Testis (tissue), 3 donors: Measurements from ENCODE around the gene VPS54. TPM values are rescaled to one million over a fixed set of nuclear protein-coding genes. Genes with fewer than 3 reads are reported as not detected.
A peak's percentile ranks its signal among the peaks of the same experiment; 100 is the strongest.

Experiments used
- DNase-seq: peaks from one replicate; pipeline ENCODE4 v3.0.0-alpha.2; 2019
- H3K27ac ChIP-seq, 2 donors: fragments of 200-600 bp; sonication (generic); one replicate each; pipeline ENCODE4 v1.5.1; 2019
- H3K27me3 ChIP-seq: fragments of 200-600 bp; sonication (generic); one replicate; pipeline ENCODE4 v1.5.1; 2019
- H3K36me3 ChIP-seq: fragments of 200-600 bp; sonication (generic); one replicate; pipeline ENCODE4 v1.5.1; 2017; ENCODE audit warnings: low read depth; ENCODE audit errors: missing control alignments
- H3K4me1 ChIP-seq: fragments of 200-600 bp; sonication (generic); one replicate; pipeline ENCODE4 v1.5.1; 2019
- H3K4me3 ChIP-seq, 2 donors: fragments of 200-600 bp; sonication (generic); one replicate each; pipeline ENCODE4 v1.5.1; 2017 to 2019
- H3K9me3 ChIP-seq: fragments of 200-600 bp; sonication (generic); one replicate; pipeline ENCODE4 v1.5.1; 2017
- CTCF ChIP-seq, 3 experiments: fragments of 450-650 bp in 2 of 3; fragments of 200-600 bp in 1 of 3; sonication (generic) in 1 of 3; IDR thresholded peaks; one replicate each; pipeline ENCODE4 v1.5.1; 2016 to 2019; ENCODE audit warnings: antibody characterized with exemption in 3 of 3, mild to moderate bottlenecking in 2 of 3, moderate library complexity in 1 of 3
- POLR2A ChIP-seq: fragments of 450-650 bp; IDR thresholded peaks from one replicate; pipeline ENCODE4 v1.6.1; 2017; ENCODE audit warnings: antibody characterized with exemption, mild to moderate bottlenecking, moderate library complexity
- WGBS, 2 donors: methylation state at CpG; one replicate each; pipeline ENCODE4 v1.1.5; 2018; 5-methylcytosine and 5-hydroxymethylcytosine counted together
- intact Hi-C: fragments of 100-400 bp; cut with DNase I; formaldehyde crosslinking; loops from one replicate; pipeline ENCODE4 v1.15.1; 2023; ENCODE audit warnings: low total_unique reads
- polyA plus RNA-seq: library from polyadenylated mRNA; stranded (reverse); fragments of 350-450 nt; fragmentation: Illumina TruSeq; extraction: RNeasy Lipid Tissue Mini Kit (QIAGEN cat#74804); gene quantifications from one replicate; pipeline ENCODE4 v1.2.3, GENCODE V29; 2014; ENCODE audit warnings: low read depth, low replicate concordance; ENCODE audit not compliant: insufficient read depth
- total RNA-seq, 2 donors: library from RNA; depleted of rRNA; stranded (reverse); fragments of >200 nt; gene quantifications; one replicate each; pipeline ENCODE4 v1.2.3, GENCODE V29; 2016

VPS54 gene
- total and polyA plus RNA-seq, 3 donors from 2014 or later, result 26.5 to 28.5 (median 27.4) TPM

- DNase-seq, result no peak
- H3K9me3 ChIP-seq, result no peaks in the 10 kb centered on the region
- H3K36me3 ChIP-seq, result no peaks in the 10 kb centered on the region
- H3K27ac ChIP-seq, result no peak overlapping the region
- WGBS, 2 donors, result 100% methylated on average over 1 of the region's 1 CpG
- TF ChIP-seq CTCF (IDR thresholded peaks at IDR 0.05), result no peak
- TF ChIP-seq POLR2A, result no peak
- intact Hi-C loops, result no loop called here
- H3K4me1 ChIP-seq, result peaks cover 6% of the 10 kb centered on the region
- H3K4me3 ChIP-seq, result no peak overlapping the region
- H3K27me3 ChIP-seq, result no peaks in the 10 kb centered on the region
These were observed 4.6 kb downstream of the VPS54 start for GRCh38 chr2:64014628-64015027.

- Histone ChIP-seq H3K4me3 (no peak overlapping the region), H3K36me3 (no peaks in the 10 kb centered on the region), H3K4me1 (peaks cover 4% of the 10 kb centered on the region), H3K27me3 (no peaks in the 10 kb centered on the region), H3K9me3 (no peaks in the 10 kb centered on the region), H3K27ac (no peak overlapping the region)
- WGBS, 2 donors, result 96 to 98% methylated on average over 2 of the region's 2 CpGs
- intact Hi-C loops, result no loop called here
- no peak for DNase-seq
- TF ChIP-seq CTCF (IDR thresholded peaks at IDR 0.05), result no peak
- no peak for TF ChIP-seq POLR2A
These were observed 6.2 kb downstream of the VPS54 start for GRCh38 chr2:64013053-64013452.

- Histone ChIP-seq H3K27me3 (no peaks in the 10 kb centered on the region), H3K9me3 (no peaks in the 10 kb centered on the region)
- WGBS, 2 donors, result 38 to 54% methylated on average over 2 of the region's 2 CpGs
These were observed 7.1 kb downstream of the VPS54 start for GRCh38 chr2:64012115-64012514.

GRCh38 chr2:64008434-64009009 is 10.7 kb downstream of the VPS54 start:
- Histone ChIP-seq H3K27me3 (no peaks in the 10 kb centered on the region), H3K27ac (no peak overlapping the region), H3K36me3 (no peaks in the 10 kb centered on the region), H3K9me3 (no peaks in the 10 kb centered on the region), H3K4me3 (no peak overlapping the region), H3K4me1 (no peaks in the 10 kb centered on the region)
- peak; percentile 62 for DNase-seq
- 82 to 89% methylated on average over 4 of the region's 4 CpGs for WGBS, 2 donors
- TF ChIP-seq POLR2A (no peak), CTCF (IDR thresholded peaks at IDR 0.05) (no peak)
- intact Hi-C loops, result no loop called here

More at GRCh38 chr2:64012115-64012514, 7.1 kb downstream of the VPS54 start:
- no peak for TF ChIP-seq POLR2A
- no peaks in the 10 kb centered on the region for H3K4me1 ChIP-seq
- H3K27ac ChIP-seq, result no peak overlapping the region
- intact Hi-C loops, result no loop called here
- H3K36me3 ChIP-seq, result no peaks in the 10 kb centered on the region
- no peak for DNase-seq
- H3K4me3 ChIP-seq, result no peak overlapping the region

- no peak for DNase-seq
These were observed 11.3 kb downstream of the VPS54 start for GRCh38 chr2:64007924-64008323.

More at GRCh38 chr2:64007924-64008323, 11.3 kb downstream of the VPS54 start:
- no peaks in the 10 kb centered on the region for H3K4me1 ChIP-seq
- no peaks in the 10 kb centered on the region for H3K36me3 ChIP-seq
- no peak for TF ChIP-seq CTCF (IDR thresholded peaks at IDR 0.05)
- TF ChIP-seq POLR2A, result no peak
- 87 to 91% methylated on average over 7 of the region's 7 CpGs for WGBS, 2 donors
- intact Hi-C loops, result no loop called here
- H3K4me3 ChIP-seq, result no peak overlapping the region
- no peaks in the 10 kb centered on the region for H3K9me3 ChIP-seq
- H3K27ac ChIP-seq, result no peak overlapping the region
- H3K27me3 ChIP-seq, result no peaks in the 10 kb centered on the region
